ENCODE measurements around the gene PHACTR1. TPM values are rescaled to one million over a fixed set of nuclear protein-coding genes. Genes with fewer than 3 reads are reported as not detected.

The PHACTR1 gene
- total and polyA plus RNA-seq, 9 of the 15 experiments (the other 6 are each of a cell fraction or from before 2014, with no cell fraction given): 11.5 to 32.6 (median 22.0) TPM

DNA sequence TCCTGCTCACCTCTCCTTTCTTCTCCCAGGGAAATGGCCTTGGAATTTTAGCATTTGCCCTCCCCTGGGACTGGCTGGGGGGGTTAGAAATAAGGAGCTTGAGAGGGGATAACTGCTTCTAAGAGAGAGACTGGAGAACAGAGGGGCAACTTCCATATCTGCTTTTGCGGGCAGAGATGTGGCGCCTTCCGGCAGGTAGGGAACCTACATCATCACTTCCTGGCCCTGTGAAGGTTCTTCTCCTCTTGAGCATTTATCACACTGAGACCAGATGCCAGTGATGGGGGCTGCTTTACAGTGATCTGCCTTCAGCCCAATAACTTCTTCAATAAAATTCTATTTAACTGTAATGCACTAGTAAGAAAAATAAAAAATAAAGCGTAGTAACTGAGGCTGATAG lies 563.7 kb downstream of the PHACTR1 start (continued):
- TF ChIP-seq, protein P1, sequence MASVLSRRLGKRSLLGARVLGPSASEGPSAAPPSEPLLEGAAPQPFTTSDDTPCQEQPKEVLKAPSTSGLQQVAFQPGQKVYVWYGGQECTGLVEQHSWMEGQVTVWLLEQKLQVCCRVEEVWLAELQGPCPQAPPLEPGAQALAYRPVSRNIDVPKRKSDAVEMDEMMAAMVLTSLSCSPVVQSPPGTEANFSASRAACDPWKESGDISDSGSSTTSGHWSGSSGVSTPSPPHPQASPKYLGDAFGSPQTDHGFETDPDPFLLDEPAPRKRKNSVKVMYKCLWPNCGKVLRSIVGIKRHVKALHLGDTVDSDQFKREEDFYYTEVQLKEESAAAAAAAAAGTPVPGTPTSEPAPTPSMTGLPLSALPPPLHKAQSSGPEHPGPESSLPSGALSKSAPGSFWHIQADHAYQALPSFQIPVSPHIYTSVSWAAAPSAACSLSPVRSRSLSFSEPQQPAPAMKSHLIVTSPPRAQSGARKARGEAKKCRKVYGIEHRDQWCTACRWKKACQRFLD (CRISPR knock-in tag; IDR thresholded peaks at IDR 0.05): no peak
- no peak for TF ChIP-seq CHD4 (IDR thresholded peaks at IDR 0.05; ENCODE audit: insufficient read depth, insufficient replicate concordance, low read depth, low read length, poor library complexity, severe bottlenecking)

DNA sequence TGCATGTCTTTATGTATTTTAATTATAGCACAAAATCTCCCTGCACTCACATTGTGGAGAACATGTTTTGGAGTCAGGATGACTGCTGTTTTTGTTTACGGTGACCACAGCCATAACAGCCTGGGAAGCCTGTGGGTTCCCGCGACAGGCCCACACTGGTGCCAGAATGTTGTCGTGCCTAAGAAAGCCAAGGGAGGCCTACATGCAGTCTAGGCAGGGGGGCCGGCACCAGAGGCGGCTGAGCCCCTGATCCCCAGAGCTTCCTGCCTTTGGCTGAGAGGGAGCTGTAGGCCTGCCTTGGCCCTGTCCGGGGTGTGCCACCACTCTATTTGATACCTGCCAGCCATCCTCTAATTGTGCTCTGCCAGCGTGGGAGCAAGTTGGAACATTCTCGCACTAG lies 565.1 kb downstream of the PHACTR1 start:
- H3K9ac ChIP-seq (ENCODE audit: insufficient read depth in 1 of 2, low read depth in 2 of 2, low read length in 2 of 2): no peak overlapping the region; a peak in 1 of 4 replicates
- no peak for ATAC-seq
- no peak overlapping the region for H3K27ac ChIP-seq (ENCODE audit: extremely low read depth, low read depth, low read length)
- H3K4me1 ChIP-seq (replicated peaks in 1 of 2; ENCODE audit: control insufficient read depth in 2 of 2, insufficient read depth in 2 of 2, low read length in 2 of 2): peaks cover 0 to 7% of the 10 kb centered on the region in 2 experiments; a peak in 2 of 5 replicates
- H3K9me3 ChIP-seq (replicated peaks; ENCODE audit: control insufficient read depth, insufficient read depth, low read depth, low read length): no peaks in the 10 kb centered on the region; the same call in 1 of the 2 replicates
- in situ Hi-C loops (cut with MboI): no loop called here
- TF ChIP-seq POLR2G (IDR thresholded peaks at IDR 0.05; ENCODE audit: low read depth, low read length) (peak; percentile 33; the same call in 1 of the 2 replicates), CEBPZ (IDR thresholded peaks at IDR 0.05; ENCODE audit: borderline replicate concordance, low read depth, low read length) (no peak)
- H3K4me3 ChIP-seq: no peak overlapping the region
- peaks cover 92% of the 10 kb centered on the region for H3K36me3 ChIP-seq (ENCODE audit: control insufficient read depth, insufficient read depth, low read length)
- peaks cover 3% of the 10 kb centered on the region for H3K9me1 ChIP-seq (ENCODE audit: control insufficient read depth, insufficient read depth, low read length)
- BruUV-seq (replicated peaks): no TSS peak
- no peak overlapping the region for H2AFZ ChIP-seq (ENCODE audit: low read depth, low read length)
- intact Hi-C loops (cut with micrococcal nuclease): no loop called here
- ChIA-PET POLR2A (no interaction called here), CTCF (ENCODE audit: low intra/inter-chr PET ratio) (no interaction called here)
- no peaks in the 10 kb centered on the region for H4K20me1 ChIP-seq (replicated peaks; ENCODE audit: control insufficient read depth, insufficient read depth, low read length)
- WGBS (ENCODE audit: insufficient coverage, low coverage, missing lambda C conversion rate): 93% methylated on average over 9 of the region's 9 CpGs
- peaks cover 8% of the 10 kb centered on the region for H3K79me2 ChIP-seq (ENCODE audit: control insufficient read depth, insufficient read depth, low read length)
- no peak for FAIRE-seq
- DNase-seq (ENCODE audit: extremely low read depth in 1 of 4, low spot score in 3 of 4): no peak
- no peak overlapping the region for H3K4me2 ChIP-seq (ENCODE audit: insufficient read depth, low read length)
- no peaks in the 10 kb centered on the region for H3K27me3 ChIP-seq (ENCODE audit: control insufficient read depth in 2 of 2, insufficient read depth in 2 of 2, low read length in 2 of 2)
